Iris pigment epithelial cell (primary cell): Measurements from ENCODE around the gene HELZ2.

Source experiments
- DNase-seq: peaks from one replicate; pipeline ENCODE4 v3.0.0-alpha.2; 2011; ENCODE audit warnings: low read depth

Gene HELZ2

GRCh38 chr20:63538204-63539091 is 35.6 kb downstream of the HELZ2 start:
- no peak for DNase-seq

GRCh38 chr20:63537525-63538203 is 36.4 kb downstream of the HELZ2 start:
- DNase-seq = peak; percentile 87

- no peak for DNase-seq
These were observed 37.0 kb downstream of the HELZ2 start, which contains the start of gene PTK6 for GRCh38 chr20:63536997-63537524. Gene PTK6, minus strand, starts transcription at chr20:63537376. Its CDS starts 62 bp downstream, at chr20:63537314.

- peak; percentile 16 for DNase-seq
These were observed 37.6 kb downstream of the HELZ2 start for GRCh38 chr20:63536241-63536977.

GRCh38 chr20:63534831-63535651 is 39.0 kb downstream of the HELZ2 start:
- DNase-seq = no peak

- no peak for DNase-seq
These were observed 39.6 kb downstream of the HELZ2 start for GRCh38 chr20:63534427-63534830.

GRCh38 chr20:63533871-63534393 is 40.1 kb downstream of the HELZ2 start:
- no peak for DNase-seq

- DNase-seq = no peak
These were observed 40.7 kb downstream of the HELZ2 start for GRCh38 chr20:63533388-63533787.

- DNase-seq = no peak
These were observed 41.5 kb downstream of the HELZ2 start for GRCh38 chr20:63532449-63532971.

- no peak for DNase-seq
These were observed 42.2 kb downstream of the HELZ2 start for GRCh38 chr20:63531686-63532448.

- DNase-seq = no peak
These were observed 43.3 kb downstream of the HELZ2 start for GRCh38 chr20:63530788-63531160.

- DNase-seq = no peak
These were observed 43.9 kb downstream of the HELZ2 start for GRCh38 chr20:63529861-63530787.

GRCh38 chr20:63529180-63529860 is 44.7 kb downstream of the HELZ2 start:
- DNase-seq = no peak

GRCh38 chr20:63527184-63527583 is 46.9 kb downstream of the HELZ2 start:
- no peak for DNase-seq

- DNase-seq = no peak
These were observed 48.1 kb downstream of the HELZ2 start for GRCh38 chr20:63525971-63526370.

- no peak for DNase-seq
These were observed 48.9 kb downstream of the HELZ2 start for GRCh38 chr20:63525185-63525584.
